Testis (tissue), 3 donors: ENCODE results near the gene MATK. TPM values are rescaled to one million over a fixed set of nuclear protein-coding genes. Genes with fewer than 3 reads are reported as not detected.

Experiments used
- DNase-seq: peaks from one replicate; pipeline ENCODE4 v3.0.0-alpha.2; 2019
- H3K27ac ChIP-seq, 2 donors: fragments of 200-600 bp; sonication (generic); one replicate each; pipeline ENCODE4 v1.5.1; 2019
- H3K27me3 ChIP-seq: fragments of 200-600 bp; sonication (generic); one replicate; pipeline ENCODE4 v1.5.1; 2019
- H3K36me3 ChIP-seq: fragments of 200-600 bp; sonication (generic); one replicate; pipeline ENCODE4 v1.5.1; 2017; ENCODE audit warnings: low read depth; ENCODE audit errors: missing control alignments
- H3K4me1 ChIP-seq: fragments of 200-600 bp; sonication (generic); one replicate; pipeline ENCODE4 v1.5.1; 2019
- H3K4me3 ChIP-seq, 2 donors: fragments of 200-600 bp; sonication (generic); one replicate each; pipeline ENCODE4 v1.5.1; 2017 to 2019
- H3K9me3 ChIP-seq: fragments of 200-600 bp; sonication (generic); one replicate; pipeline ENCODE4 v1.5.1; 2017
- POLR2A ChIP-seq: fragments of 450-650 bp; IDR thresholded peaks from one replicate; pipeline ENCODE4 v1.6.1; 2017; ENCODE audit warnings: antibody characterized with exemption, mild to moderate bottlenecking, moderate library complexity
- WGBS, 2 donors: methylation state at CpG; one replicate each; pipeline ENCODE4 v1.1.5; 2018; 5-methylcytosine and 5-hydroxymethylcytosine counted together
- intact Hi-C: fragments of 100-400 bp; cut with DNase I; formaldehyde crosslinking; loops from one replicate; pipeline ENCODE4 v1.15.1; 2023; ENCODE audit warnings: low total_unique reads
- polyA plus RNA-seq: library from polyadenylated mRNA; stranded (reverse); fragments of 350-450 nt; fragmentation: Illumina TruSeq; extraction: RNeasy Lipid Tissue Mini Kit (QIAGEN cat#74804); gene quantifications from one replicate; pipeline ENCODE4 v1.2.3, GENCODE V29; 2014; ENCODE audit warnings: low read depth, low replicate concordance; ENCODE audit not compliant: insufficient read depth
- total RNA-seq, 2 donors: library from RNA; depleted of rRNA; stranded (reverse); fragments of >200 nt; gene quantifications; one replicate each; pipeline ENCODE4 v1.2.3, GENCODE V29; 2016
- TF ChIP-seq, protein P1 (sequence below), 3 experiments: fragments of 450-650 bp in 2 of 3; fragments of 200-600 bp in 1 of 3; sonication (generic) in 1 of 3; IDR thresholded peaks; one replicate each; pipeline ENCODE4 v1.5.1; 2016 to 2019; ENCODE audit warnings: antibody characterized with exemption in 3 of 3, mild to moderate bottlenecking in 2 of 3, moderate library complexity in 1 of 3

MATK gene
- total and polyA plus RNA-seq, 3 donors from 2014 or later: 6.0 to 10.1 (median 10.1) TPM

DNA sequence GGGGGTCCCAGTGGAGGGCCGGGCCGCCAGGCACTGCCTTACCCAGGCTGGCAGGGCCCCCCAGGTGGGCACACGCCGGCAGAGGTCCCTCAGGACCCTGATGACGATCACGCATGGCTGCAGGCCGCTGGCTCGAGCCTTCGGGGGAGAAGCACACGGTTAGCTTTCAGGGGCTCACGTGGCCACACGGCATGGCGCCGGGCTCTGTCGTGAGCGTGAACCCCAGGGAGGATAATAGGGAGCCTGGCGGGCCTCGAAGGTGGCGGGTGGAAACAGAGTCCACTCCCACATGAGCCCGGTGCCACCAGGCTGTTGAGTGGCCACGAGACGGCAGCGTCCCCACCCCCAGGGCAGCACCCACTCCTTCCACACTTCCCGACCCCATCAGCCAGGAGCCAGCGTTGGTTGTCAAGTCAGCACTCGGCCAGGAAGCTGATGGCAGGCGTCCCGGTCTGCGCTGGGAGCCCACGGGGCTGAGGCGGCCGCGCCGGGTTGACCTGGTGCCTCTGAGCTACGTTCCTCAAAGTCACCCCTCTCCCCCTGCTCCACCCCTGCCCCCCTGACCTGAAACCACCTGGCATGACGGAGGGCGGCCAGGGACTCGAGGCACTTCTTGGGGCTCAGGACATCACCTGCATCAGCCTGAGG lies 24.7 kb upstream of the MATK start:
- no peaks in the 10 kb centered on the region for H3K9me3 ChIP-seq
- WGBS, 2 donors: 75 to 82% methylated on average over 18 to 29 of the region's 38 CpGs
- H3K4me1 ChIP-seq: no peaks in the 10 kb centered on the region
- no peaks in the 10 kb centered on the region for H3K36me3 ChIP-seq
- TF ChIP-seq, protein P1, sequence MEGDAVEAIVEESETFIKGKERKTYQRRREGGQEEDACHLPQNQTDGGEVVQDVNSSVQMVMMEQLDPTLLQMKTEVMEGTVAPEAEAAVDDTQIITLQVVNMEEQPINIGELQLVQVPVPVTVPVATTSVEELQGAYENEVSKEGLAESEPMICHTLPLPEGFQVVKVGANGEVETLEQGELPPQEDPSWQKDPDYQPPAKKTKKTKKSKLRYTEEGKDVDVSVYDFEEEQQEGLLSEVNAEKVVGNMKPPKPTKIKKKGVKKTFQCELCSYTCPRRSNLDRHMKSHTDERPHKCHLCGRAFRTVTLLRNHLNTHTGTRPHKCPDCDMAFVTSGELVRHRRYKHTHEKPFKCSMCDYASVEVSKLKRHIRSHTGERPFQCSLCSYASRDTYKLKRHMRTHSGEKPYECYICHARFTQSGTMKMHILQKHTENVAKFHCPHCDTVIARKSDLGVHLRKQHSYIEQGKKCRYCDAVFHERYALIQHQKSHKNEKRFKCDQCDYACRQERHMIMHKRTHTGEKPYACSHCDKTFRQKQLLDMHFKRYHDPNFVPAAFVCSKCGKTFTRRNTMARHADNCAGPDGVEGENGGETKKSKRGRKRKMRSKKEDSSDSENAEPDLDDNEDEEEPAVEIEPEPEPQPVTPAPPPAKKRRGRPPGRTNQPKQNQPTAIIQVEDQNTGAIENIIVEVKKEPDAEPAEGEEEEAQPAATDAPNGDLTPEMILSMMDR (IDR thresholded peaks at IDR 0.05): no peak
- TF ChIP-seq POLR2A: no peak
- intact Hi-C loops: no loop called here
- H3K27me3 ChIP-seq: no peaks in the 10 kb centered on the region
- no peak overlapping the region for H3K27ac ChIP-seq
- H3K4me3 ChIP-seq: no peak overlapping the region
- no peak for DNase-seq

DNA sequence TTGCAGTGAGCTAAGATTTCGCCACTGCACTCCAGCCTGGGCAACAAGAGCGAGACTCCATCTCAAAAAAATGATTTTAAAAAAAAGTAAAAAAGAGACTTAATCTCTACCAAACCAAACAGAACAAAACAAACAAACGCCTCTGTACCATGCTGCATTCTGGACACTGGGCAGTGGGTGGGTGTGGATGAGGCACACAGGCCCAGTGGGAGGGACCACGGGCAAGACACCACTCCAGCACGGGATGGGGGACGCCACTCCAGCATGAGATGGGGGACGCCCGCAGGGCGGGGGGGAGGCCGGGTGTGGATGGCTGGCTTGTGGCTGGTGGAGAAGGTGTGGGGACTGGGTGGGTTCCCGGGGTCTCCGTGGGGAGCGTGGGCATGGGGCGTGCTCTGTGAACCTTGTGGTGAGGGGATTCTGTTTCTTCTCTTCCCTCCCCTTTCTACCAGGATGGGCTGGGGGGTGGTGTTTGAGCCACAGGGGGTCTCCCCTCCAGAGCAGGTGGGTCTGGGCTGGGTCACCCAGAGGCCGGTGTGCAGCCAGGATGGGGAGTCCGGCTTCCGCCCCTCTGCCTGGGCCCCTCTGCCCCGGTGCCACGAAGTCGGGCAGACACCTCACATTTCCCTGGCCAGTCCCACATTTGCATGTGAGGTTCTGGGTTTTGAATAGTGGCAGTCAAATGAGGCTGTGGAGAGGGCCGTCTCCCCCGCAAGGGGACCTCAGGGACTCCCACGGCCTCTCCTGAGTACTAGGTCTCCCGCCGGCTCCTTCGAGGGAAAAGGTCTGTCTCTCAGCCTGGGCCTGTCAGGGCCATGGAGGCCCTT lies 23.9 kb upstream of the MATK start:
- TF ChIP-seq, protein P1 (IDR thresholded peaks at IDR 0.05): no peak
- TF ChIP-seq POLR2A: no peak
- Histone ChIP-seq H3K36me3 (no peaks in the 10 kb centered on the region), H3K4me3 (no peak overlapping the region), H3K9me3 (no peaks in the 10 kb centered on the region), H3K4me1 (no peaks in the 10 kb centered on the region), H3K27me3 (no peaks in the 10 kb centered on the region), H3K27ac (no peak overlapping the region)
- DNase-seq: no peak
- intact Hi-C loops: no loop called here
- WGBS, 2 donors: 76 to 87% methylated on average over 15 to 26 of the region's 26 CpGs

DNA sequence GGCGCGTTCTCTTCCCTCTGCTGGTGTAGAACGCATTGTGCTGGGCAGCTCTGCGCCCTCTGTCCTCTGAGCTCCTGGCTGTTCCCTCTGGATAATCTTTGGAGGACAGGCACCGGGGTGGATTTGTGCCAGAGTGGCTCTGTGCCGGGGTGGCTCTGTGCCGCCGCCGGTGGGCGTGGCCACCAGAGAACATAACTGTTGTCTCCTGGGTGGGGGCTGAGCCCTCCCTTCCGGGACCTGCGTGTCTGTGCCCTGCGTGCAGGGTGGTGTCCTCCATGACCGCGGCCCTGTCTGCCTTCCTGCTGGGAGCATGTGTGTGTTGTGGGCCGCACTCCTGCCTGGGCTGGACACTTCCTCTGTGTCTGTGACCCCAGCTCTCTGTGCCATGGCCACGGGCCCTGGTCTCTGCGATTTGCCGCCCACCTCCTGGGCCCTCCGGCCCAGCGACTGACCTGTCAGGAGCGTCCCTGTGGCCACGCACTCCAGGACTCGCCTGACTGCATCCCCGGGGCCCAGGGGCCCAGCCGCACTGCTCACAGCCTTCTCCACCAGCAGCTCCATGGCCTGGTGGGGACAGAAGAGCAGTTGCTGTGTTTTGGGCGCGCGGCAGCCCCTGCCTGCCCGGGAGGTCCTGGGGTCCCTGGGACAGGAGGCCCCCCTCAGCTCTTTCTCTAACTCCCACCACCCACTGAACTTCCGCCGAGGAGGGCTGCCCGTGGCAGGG lies 22.4 kb upstream of the MATK start:
- DNase-seq: no peak
- H3K4me3 ChIP-seq: no peak overlapping the region
- H3K4me1 ChIP-seq: no peaks in the 10 kb centered on the region
- intact Hi-C loops: no loop called here
- H3K36me3 ChIP-seq: no peaks in the 10 kb centered on the region
- H3K27ac ChIP-seq: no peak overlapping the region
- H3K9me3 ChIP-seq: no peaks in the 10 kb centered on the region
- H3K27me3 ChIP-seq: no peaks in the 10 kb centered on the region
- TF ChIP-seq, protein P1 (IDR thresholded peaks at IDR 0.05): no peak
- TF ChIP-seq POLR2A: no peak
- WGBS, 2 donors: 83 to 86% methylated on average over 8 to 33 of the region's 33 CpGs

DNA sequence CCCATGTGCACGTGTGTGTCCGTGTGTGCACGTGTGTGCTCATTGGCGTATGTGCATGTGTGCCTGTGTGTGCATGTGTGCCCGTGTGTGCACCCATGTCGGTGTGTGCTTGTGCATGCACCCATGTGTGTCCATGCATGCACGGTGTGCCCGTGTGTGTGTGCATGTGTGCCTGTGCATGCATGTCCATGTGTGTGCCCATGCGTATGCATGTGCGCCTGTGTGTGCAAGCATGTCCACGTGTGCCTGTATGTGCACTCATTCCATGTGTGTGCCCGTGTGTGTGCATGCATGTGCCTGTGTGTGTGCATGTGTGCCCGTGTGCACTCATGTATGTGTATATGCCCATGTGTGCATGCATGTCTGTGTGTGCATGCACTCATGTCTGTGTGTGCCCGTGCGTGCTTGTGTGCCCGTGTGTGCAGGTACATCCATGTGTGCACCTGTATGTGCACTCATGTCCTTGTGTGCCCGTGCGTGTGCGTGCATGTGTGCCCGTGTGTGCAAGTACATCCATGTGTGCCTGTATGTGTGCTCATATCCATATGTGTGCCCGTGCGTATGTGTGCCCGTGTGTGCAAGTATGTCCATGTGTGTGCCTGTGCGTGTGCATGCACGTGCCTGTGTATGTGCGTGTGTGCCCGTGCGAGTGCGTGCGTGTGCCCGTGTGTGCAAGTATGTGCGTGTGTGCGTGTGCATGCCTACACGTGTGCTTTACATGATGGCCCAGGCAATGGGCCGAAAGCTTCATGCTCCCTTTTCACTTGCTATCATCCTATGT lies 21.6 kb upstream of the MATK start:
- H3K36me3 ChIP-seq: no peaks in the 10 kb centered on the region
- no peak overlapping the region for H3K4me3 ChIP-seq
- H3K4me1 ChIP-seq: no peaks in the 10 kb centered on the region
- 81 to 91% methylated on average over 23 to 35 of the region's 35 CpGs for WGBS, 2 donors
- DNase-seq: no peak
- TF ChIP-seq, protein P1 (IDR thresholded peaks at IDR 0.05): no peak
- no peak for TF ChIP-seq POLR2A
- H3K27ac ChIP-seq: no peak overlapping the region
- intact Hi-C loops: no loop called here
- H3K9me3 ChIP-seq: no peaks in the 10 kb centered on the region
- no peaks in the 10 kb centered on the region for H3K27me3 ChIP-seq
